GM11168 (cell line): ENCODE results near the gene GNAI2.

Source experiments
- in situ Hi-C: fragments of 300-500 bp; cut with MboI; formaldehyde crosslinking; loops from one replicate; pipeline ENCODE4 v1.12.0; 2022; ENCODE audit warnings: low sequenced_read_pairs; ENCODE audit not compliant: unreplicated experiment

GNAI2 gene

DNA sequence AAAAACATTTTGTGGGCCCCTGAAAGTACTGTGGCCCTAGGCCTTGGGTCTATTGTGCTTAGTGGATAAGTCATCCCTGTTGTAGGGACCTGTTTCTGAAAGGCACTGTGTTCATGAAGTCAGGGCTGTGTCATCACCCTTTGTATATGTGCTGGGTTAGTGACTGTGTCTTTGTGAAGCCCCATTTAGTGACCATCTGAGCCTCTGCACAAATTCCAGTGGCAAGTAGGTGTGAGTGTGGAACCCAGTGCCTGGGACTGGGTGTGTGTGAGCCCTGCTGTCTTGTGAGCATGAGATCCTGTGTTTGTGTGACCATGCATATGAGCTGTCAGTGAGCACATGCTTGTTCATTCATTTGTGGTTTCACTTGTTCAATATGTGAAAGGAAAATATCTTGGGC, 68.6 kb downstream of the GNAI2 start:
- in situ Hi-C loops = no loop called here
